Uterus (tissue), 2 donors: Measurements from ENCODE around the gene KLK7.

ENCODE experiments used
- POLR2A ChIP-seq, 2 donors: fragments of 450-650 bp; IDR thresholded peaks; one replicate each; pipeline ENCODE4 v1.6.1; 2016; ENCODE audit warnings: antibody characterized with exemption in 2 of 2, mild to moderate bottlenecking in 1 of 2, moderate library complexity in 1 of 2
- TF ChIP-seq, protein P1 (sequence below), 4 experiments: fragments of 200-600 bp in 2 of 4; fragments of 450-650 bp in 2 of 4; sonication (generic) in 2 of 4; IDR thresholded peaks; one replicate each; pipeline ENCODE4 v1.5.1; 2016 to 2019; ENCODE audit warnings: antibody characterized with exemption in 4 of 4, mild to moderate bottlenecking in 2 of 4, moderate library complexity in 1 of 4

DNA sequence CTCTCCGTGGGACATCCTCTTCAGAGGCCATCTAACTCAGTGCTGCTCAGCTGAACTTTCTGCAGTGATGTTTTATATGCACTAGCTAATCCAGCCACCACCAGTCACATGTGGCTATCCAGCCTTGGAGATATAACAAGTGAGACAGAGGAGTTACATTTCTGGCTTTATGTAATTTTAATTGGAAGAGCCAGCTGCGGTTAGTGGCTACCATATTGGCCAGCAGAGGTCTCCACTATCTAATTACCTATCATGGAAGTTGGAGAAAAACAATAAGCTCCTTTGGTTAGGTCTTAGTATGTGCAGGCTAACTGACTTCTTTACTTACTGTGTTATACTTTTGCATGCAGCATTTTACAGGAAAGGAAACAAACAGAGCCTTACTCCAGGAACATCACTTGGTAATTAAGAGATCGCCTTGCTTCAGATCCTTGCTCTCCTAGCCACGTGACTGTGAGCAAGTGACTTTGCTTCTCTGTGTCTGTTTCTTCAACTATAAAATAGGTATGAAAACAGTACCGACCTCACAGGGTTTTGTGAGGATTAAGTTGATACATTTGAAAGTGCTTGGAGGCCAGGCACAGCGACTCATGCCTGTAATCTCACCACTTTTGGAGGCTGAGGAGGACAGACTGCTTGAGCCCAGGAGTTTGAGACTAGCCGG lies 37.4 kb upstream of the KLK7 start:
- no peak for TF ChIP-seq POLR2A (IDR thresholded peaks at IDR 0.05)
- TF ChIP-seq, protein P1, sequence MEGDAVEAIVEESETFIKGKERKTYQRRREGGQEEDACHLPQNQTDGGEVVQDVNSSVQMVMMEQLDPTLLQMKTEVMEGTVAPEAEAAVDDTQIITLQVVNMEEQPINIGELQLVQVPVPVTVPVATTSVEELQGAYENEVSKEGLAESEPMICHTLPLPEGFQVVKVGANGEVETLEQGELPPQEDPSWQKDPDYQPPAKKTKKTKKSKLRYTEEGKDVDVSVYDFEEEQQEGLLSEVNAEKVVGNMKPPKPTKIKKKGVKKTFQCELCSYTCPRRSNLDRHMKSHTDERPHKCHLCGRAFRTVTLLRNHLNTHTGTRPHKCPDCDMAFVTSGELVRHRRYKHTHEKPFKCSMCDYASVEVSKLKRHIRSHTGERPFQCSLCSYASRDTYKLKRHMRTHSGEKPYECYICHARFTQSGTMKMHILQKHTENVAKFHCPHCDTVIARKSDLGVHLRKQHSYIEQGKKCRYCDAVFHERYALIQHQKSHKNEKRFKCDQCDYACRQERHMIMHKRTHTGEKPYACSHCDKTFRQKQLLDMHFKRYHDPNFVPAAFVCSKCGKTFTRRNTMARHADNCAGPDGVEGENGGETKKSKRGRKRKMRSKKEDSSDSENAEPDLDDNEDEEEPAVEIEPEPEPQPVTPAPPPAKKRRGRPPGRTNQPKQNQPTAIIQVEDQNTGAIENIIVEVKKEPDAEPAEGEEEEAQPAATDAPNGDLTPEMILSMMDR (IDR thresholded peaks at IDR 0.05) = peak; percentile 39 to 73 (median 58)
